ENCODE data around the gene ST8SIA1.

ST8SIA1 gene

DNA sequence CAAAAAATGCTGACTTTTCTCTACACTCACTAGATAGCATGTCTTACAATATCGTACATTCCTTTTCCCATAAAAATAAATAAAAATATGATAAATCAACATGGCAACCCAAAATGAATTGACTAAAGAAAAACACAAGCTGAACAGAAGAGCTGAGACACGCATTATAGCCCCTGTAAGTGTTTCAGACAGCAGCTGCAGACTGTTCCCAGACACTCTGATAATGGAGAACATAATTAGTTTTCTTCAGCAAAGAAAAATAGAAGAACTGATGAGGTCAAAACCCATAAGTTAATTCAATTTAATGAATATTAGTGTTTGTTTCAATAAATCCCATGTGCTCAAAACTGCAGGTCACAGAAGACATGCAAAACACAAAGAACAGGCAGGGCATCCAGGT, 23.8 kb downstream of the ST8SIA1 start:
- FAIRE-seq (no peak), DNase-seq (ENCODE audit: insufficient read length, low spot score) (no peak)
- no peak for TF ChIP-seq POLR2A (IDR thresholded peaks at IDR 0.05; ENCODE audit: low read depth, low read length)
- TF ChIP-seq POLR2AphosphoS5 (IDR thresholded peaks at IDR 0.05; ENCODE audit: low read depth, low read length): no peak
- no peak for TF ChIP-seq TAF1 (IDR thresholded peaks at IDR 0.05; ENCODE audit: low read depth, low read length)
- TF ChIP-seq PAX5 (IDR thresholded peaks at IDR 0.05; ENCODE audit: insufficient read depth, low read length, severe bottlenecking): no peak
- no peak for TF ChIP-seq POU2F2 (IDR thresholded peaks at IDR 0.05; ENCODE audit: low read depth, low read length)
- TF ChIP-seq SPI1 (IDR thresholded peaks at IDR 0.05; ENCODE audit: low read depth, low read length): no peak

DNA sequence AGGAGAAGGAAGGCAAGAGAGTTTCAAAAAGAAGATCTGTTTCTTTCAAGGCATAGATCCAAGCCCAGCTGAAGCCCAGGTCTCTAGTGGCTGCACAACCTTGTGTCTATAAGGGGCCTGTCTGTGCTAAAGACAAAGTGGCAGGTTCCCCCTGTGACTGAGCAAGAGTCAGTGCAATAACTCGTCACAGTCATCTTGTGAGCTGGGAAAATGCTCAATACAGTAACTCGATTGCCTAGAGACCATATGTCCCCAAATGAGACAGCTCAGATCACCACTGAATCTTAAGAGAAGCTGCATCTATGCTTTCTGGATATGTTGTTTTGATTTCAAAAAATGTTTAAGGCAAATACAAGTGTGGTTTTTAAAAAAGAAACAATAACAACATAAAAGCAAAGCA, 24.2 kb downstream of the ST8SIA1 start:
- FAIRE-seq (no peak), DNase-seq (ENCODE audit: insufficient read length, low spot score) (no peak)
- TF ChIP-seq POLR2A (IDR thresholded peaks at IDR 0.05; ENCODE audit: low read depth, low read length) (no peak), TAF1 (IDR thresholded peaks at IDR 0.05; ENCODE audit: low read depth, low read length) (no peak), POU2F2 (IDR thresholded peaks at IDR 0.05; ENCODE audit: low read depth, low read length) (no peak), PAX5 (IDR thresholded peaks at IDR 0.05; ENCODE audit: insufficient read depth, low read length, severe bottlenecking) (no peak), POLR2AphosphoS5 (IDR thresholded peaks at IDR 0.05; ENCODE audit: low read depth, low read length) (no peak), SPI1 (IDR thresholded peaks at IDR 0.05; ENCODE audit: low read depth, low read length) (no peak)

- no peak for TF ChIP-seq POLR2AphosphoS5 (IDR thresholded peaks at IDR 0.05; ENCODE audit: low read depth, low read length)
- FAIRE-seq (no peak), DNase-seq (ENCODE audit: insufficient read length, low spot score) (no peak)
These were observed 26.7 kb downstream of the ST8SIA1 start for GRCh38 chr12:22307811-22308210.

DNA sequence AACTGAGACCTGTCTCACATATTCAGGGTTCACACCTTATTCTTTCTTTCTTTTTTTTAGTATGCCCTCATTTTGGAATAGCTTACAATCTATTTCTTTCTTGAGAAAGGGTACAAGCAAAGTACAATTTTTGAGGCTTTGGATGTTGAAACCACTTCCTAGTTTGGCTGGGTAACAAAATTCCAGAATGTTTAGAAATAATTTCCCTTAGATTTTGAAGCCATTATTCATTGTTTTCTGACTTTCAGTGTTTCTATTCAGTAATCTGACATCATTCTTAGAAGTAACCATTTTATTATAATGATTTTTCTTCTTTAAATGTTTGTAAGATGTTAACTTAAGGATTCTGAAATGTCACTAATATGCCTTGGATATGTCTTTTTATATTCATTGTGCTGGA, 28.2 kb downstream of the ST8SIA1 start:
- FAIRE-seq (no peak), DNase-seq (ENCODE audit: insufficient read length, low spot score) (no peak)
- TF ChIP-seq POLR2AphosphoS5 (IDR thresholded peaks at IDR 0.05; ENCODE audit: low read depth, low read length): no peak
- TF ChIP-seq POU2F2 (IDR thresholded peaks at IDR 0.05; ENCODE audit: low read depth, low read length): no peak
- TF ChIP-seq SPI1 (IDR thresholded peaks at IDR 0.05; ENCODE audit: low read depth, low read length): no peak
- TF ChIP-seq POLR2A (IDR thresholded peaks at IDR 0.05; ENCODE audit: low read depth, low read length): no peak
- TF ChIP-seq PAX5 (IDR thresholded peaks at IDR 0.05; ENCODE audit: insufficient read depth, low read length, severe bottlenecking): no peak
- TF ChIP-seq TAF1 (IDR thresholded peaks at IDR 0.05; ENCODE audit: low read depth, low read length): no peak

GRCh38 chr12:22304341-22304740, 30.2 kb downstream of the ST8SIA1 start:
- DNase-seq (ENCODE audit: insufficient read length, low spot score): no peak
- FAIRE-seq: no peak
- no peak for TF ChIP-seq POLR2A (IDR thresholded peaks at IDR 0.05; ENCODE audit: low read depth, low read length)
- no peak for TF ChIP-seq POLR2AphosphoS5 (IDR thresholded peaks at IDR 0.05; ENCODE audit: low read depth, low read length)
- TF ChIP-seq TAF1 (IDR thresholded peaks at IDR 0.05; ENCODE audit: low read depth, low read length): no peak
- no peak for TF ChIP-seq SPI1 (IDR thresholded peaks at IDR 0.05; ENCODE audit: low read depth, low read length)
- no peak for TF ChIP-seq POU2F2 (IDR thresholded peaks at IDR 0.05; ENCODE audit: low read depth, low read length)
- TF ChIP-seq PAX5 (IDR thresholded peaks at IDR 0.05; ENCODE audit: insufficient read depth, low read length, severe bottlenecking): no peak

- DNase-seq (ENCODE audit: insufficient read length, low spot score) (no peak), FAIRE-seq (no peak)
- no peak for TF ChIP-seq SPI1 (IDR thresholded peaks at IDR 0.05; ENCODE audit: low read depth, low read length)
These were observed 35.1 kb downstream of the ST8SIA1 start for GRCh38 chr12:22299294-22299912.

- FAIRE-seq (no peak), DNase-seq (ENCODE audit: insufficient read length, low spot score) (no peak)
- TF ChIP-seq PAX5 (IDR thresholded peaks at IDR 0.05; ENCODE audit: insufficient read depth, low read length, severe bottlenecking): no peak
- no peak for TF ChIP-seq POLR2AphosphoS5 (IDR thresholded peaks at IDR 0.05; ENCODE audit: low read depth, low read length)
- no peak for TF ChIP-seq POU2F2 (IDR thresholded peaks at IDR 0.05; ENCODE audit: low read depth, low read length)
- no peak for TF ChIP-seq TAF1 (IDR thresholded peaks at IDR 0.05; ENCODE audit: low read depth, low read length)
- no peak for TF ChIP-seq POLR2A (IDR thresholded peaks at IDR 0.05; ENCODE audit: low read depth, low read length)
- no peak for TF ChIP-seq SPI1 (IDR thresholded peaks at IDR 0.05; ENCODE audit: low read depth, low read length)
These were observed 45.3 kb downstream of the ST8SIA1 start for GRCh38 chr12:22289250-22289649.

DNA sequence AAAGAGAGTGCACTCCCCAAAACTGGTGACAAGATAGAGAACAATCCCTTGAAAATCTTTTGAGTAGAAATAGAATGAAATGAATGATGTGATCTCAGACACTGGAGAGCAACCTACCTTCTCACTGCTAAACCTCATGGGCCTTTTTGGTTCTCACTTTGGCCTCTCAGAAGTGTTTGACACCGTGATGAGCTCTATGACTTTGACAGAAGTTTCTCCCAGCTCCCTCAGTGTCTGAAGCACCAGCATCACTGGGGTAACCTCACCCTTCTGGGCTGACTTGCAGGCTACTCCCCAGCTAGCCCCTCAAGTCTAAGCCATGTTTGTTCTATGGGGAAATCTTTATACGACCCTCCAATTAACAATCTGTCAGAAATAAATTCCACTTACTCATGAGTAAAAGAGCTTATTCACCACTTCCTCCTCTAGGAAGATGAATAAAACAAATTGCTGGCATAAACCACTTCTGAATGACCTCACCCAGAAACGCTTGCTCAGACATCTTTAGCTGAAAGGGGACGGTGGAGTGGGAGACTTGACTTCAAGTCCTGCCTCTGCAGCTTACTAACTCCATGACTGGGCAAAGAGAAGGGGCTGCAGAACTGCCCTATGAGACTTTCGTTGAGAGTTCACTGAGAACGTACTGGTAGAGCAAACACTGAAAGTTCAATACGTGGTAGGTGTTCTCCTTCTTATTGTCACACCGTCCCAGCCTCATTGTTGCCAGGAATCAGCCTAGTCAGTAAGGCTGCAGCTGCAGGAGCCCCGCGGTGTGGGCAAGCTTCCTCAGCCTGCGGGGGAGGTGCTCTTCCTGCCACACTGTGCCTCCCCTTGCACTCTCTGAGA, 46.5 kb downstream of the ST8SIA1 start:
- no peak for DNase-seq (ENCODE audit: insufficient read length, low spot score)
- FAIRE-seq: no peak
- TF ChIP-seq POU2F2 (IDR thresholded peaks at IDR 0.05; ENCODE audit: low read depth, low read length) (no peak), PAX5 (IDR thresholded peaks at IDR 0.05; ENCODE audit: insufficient read depth, low read length, severe bottlenecking) (no peak), POLR2A (IDR thresholded peaks at IDR 0.05; ENCODE audit: low read depth, low read length) (no peak), SPI1 (IDR thresholded peaks at IDR 0.05; ENCODE audit: low read depth, low read length) (no peak), TAF1 (IDR thresholded peaks at IDR 0.05; ENCODE audit: low read depth, low read length) (no peak), POLR2AphosphoS5 (IDR thresholded peaks at IDR 0.05; ENCODE audit: low read depth, low read length) (no peak)

- DNase-seq (ENCODE audit: insufficient read length, low spot score) (no peak), FAIRE-seq (no peak)
- no peak for TF ChIP-seq POU2F2 (IDR thresholded peaks at IDR 0.05; ENCODE audit: low read depth, low read length)
These were observed 47.4 kb downstream of the ST8SIA1 start for GRCh38 chr12:22287101-22287500.

GRCh38 chr12:22286569-22286968, 47.9 kb downstream of the ST8SIA1 start:
- TF ChIP-seq TAF1 (IDR thresholded peaks at IDR 0.05; ENCODE audit: low read depth, low read length): no peak
- TF ChIP-seq PAX5 (IDR thresholded peaks at IDR 0.05; ENCODE audit: insufficient read depth, low read length, severe bottlenecking): no peak
- TF ChIP-seq POLR2A (IDR thresholded peaks at IDR 0.05; ENCODE audit: low read depth, low read length): no peak
- no peak for TF ChIP-seq POU2F2 (IDR thresholded peaks at IDR 0.05; ENCODE audit: low read depth, low read length)
- no peak for TF ChIP-seq POLR2AphosphoS5 (IDR thresholded peaks at IDR 0.05; ENCODE audit: low read depth, low read length)
- no peak for TF ChIP-seq SPI1 (IDR thresholded peaks at IDR 0.05; ENCODE audit: low read depth, low read length)
- FAIRE-seq (no peak), DNase-seq (ENCODE audit: insufficient read length, low spot score) (no peak)

All from GM12891 (cell line).